HG03135 (cell line): ENCODE results near the gene COG5.

Source experiments
- ATAC-seq: cut with Tn5 transposase; IDR thresholded peaks from one replicate; pipeline ENCODE4 v1.9.1; 2021; ENCODE audit warnings: mild to moderate bottlenecking, moderate library complexity; ENCODE audit not compliant: unreplicated experiment

COG5 gene

DNA sequence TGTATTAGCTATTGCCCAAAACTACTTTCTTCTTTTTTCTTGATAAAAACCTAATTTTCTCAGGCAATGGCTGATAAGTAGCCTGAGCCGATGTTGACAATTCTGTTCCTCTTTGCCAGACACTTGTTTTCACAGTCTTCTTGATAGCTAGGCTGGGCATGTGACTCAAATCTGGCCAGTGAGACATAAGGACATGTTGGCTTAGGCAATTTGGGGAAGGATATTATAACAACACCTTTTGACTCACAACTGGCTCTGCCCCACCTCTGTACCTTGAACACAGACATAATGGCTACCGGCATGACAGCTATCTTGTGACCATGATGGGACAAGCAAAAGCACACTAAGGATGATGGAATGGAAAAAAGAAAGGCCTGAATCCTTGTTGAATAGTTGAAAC is 166.7 kb downstream of the COG5 start:
- ATAC-seq: no peak

DNA sequence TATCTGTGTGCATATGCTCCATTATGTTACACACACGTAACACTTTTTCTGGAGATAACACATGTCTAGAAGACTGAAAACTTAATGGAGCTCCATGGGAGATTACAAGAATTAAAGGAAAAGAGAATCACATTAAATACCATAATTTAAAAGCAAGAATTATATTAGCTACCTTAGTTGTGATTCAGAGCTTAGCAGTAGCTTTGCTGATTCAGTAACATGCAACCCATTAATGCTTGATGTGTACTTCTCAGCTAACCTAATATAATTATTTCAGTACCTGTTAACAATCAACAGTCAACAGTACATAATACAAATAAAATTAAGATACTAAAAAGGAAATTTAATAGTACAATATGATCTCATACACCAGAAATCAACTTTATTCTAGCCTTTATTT is 167.6 kb downstream of the COG5 start:
- ATAC-seq: no peak

DNA sequence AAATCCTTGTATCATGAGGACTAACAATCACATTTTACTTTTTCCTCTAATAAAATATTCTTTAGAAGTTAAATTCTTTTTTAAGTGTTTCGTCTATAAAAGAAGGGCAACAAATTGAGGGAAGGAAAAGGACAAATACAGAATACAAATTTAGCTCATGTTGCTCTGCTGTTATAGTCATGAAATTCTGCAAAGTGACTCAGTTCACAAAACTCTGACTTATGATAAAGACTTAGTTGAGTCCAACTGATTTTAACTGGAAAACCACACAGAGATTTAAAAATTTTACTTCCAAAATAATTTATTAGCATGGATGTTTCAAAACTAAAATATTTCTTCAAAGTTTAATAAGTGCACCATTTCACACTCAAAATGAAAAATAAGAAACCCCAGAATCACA is 168.9 kb downstream of the COG5 start:
- no peak for ATAC-seq

DNA sequence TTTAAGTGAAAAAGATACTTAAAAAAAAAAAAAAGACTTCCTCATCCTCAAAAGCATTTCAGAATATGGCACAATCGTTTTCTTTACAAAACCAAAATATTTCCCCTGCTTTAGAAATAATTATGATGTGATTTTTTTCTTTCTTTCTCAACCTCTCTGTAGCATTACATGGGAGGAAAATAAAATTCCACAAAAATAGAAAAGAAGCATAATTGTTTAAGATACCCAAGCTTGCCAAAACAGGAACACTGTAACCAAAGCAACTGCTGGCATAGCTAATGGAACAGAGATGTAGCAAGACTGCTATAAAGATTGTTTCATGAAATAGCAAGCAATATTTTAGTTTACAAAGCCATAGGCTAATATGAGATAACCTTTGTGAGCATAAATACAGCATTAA is 169.4 kb downstream of the COG5 start:
- no peak for ATAC-seq

DNA sequence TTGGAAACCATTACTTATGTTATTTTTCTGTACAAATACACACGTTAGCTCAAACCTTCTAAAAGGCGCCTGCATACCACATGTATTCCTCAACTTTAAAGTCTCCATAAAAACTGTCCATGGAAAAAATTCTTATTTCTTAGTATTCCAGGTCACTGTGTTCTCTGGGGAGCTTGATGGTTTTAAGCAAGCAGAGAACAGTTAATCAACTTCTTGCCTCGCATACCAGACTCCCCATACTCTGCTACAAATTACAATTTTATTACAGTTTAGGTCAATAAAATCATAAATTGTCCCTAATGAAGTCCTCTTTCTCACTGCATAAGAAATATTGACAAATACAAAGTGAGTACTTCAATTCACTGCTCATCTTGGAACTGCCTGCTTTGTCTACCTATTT is 170.9 kb downstream of the COG5 start:
- no peak for ATAC-seq

DNA sequence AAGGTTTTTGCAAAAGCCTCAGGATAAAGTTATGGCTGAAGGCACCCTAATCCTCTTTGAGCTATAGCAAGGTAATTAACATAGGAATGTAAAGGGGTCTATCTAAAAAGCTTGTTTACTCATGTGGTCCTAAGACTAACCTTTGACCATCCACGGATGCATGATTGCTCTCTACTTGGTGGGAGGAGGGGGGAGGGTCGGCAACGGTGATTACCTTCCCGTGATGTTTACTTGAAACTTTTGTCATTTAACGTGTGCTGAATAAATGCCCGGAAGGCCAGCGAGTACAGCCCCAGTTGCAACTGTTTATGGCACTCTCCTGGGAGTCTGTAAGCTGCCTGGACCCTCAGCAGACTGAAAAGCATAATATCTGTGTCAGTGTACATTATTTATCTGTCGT is 172.8 kb downstream of the COG5 start:
- ATAC-seq: no peak

DNA sequence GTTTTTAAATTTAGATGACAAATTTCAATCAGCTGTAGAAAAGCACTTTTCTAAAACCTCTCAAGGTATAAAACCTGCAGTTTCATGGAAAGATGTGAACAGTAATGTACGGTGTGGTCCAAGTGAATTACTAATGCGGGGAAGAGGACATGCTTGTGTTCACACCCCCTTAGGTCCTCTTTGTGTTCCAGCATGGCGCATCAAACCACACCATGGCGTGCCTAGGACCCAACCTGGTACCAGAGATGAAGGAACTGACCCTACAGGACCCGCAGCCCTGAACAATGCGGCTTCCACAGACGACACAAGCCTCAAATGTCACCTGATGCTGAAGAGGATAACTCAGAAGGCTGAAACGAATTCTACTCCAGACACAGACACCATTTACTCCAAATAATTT is 175.1 kb downstream of the COG5 start:
- ATAC-seq: no peak

DNA sequence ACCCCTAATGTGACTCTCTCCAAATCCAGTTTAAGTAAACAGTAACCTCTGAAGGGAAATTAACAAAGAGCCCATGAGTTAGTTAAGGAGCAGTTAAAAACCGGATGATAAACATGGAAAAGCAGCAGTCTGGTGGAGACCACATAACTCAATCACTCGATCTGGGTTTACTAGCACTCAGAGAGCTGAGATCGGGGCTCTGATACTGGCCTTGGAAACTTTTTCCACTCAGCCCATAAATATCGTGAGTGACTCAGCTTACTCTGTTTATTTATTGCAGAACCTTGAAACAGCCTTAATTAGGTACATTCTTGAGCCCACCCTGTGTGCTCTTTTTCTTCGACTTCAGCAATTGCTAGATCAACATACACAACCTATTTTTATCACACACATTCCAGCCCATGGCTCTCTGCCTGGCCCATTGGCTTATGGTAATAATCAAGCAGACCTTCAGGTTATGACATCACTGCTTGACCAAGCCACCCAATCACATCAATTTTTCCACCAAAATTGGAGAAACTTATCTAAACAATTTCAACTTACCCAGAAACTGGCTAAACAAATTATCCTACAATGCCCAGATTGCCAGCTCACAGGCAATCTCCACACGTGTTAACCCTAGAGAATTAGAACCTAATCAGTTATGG is 176.0 kb downstream of the COG5 start:
- ATAC-seq: no peak

DNA sequence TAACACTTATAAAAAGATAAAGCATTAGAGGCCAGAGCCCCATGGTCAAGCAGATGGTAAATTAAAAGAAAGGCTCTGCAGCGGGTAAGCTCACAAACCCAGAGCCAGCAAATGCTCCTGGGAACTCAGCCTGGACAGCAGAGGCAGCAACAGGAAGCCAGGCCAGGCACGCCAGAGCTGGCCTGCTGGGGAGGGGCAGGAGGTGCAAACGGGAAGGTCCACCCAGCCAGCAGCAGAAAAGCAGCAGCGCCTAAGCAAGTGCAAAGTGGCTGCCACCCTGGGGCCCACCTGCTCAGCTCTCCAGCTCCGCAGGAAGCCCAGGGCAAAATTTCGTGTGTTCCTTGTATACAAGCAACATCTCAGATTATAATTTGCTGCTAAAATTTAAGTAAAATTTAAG is 176.6 kb downstream of the COG5 start:
- ATAC-seq: no peak

DNA sequence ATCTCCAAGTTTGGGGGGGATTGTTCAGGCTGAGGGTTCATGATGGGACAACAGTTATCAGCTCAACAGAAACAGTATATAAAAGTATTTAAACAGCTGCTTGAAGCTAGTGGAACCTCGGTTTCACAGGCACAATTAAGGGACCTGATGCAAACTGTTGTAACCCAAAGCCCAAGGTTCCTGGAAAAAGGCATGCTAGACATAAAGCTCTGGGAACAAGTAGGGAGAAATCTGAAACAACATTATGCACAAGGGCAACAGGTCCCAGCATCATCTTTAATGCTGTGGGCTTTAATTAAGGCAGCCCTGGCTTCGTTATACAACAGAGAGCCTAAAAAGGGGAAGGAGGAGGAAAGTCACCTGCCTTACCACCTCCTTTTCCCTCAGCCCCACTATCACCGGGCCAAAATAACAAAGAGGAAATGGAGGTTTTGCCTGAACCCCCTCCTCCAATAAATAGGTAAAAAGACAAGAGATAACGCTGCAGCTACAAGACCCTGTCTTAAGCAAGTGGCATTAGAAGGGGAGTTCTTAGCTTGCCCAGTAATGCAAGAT is 177.1 kb downstream of the COG5 start:
- ATAC-seq: no peak

DNA sequence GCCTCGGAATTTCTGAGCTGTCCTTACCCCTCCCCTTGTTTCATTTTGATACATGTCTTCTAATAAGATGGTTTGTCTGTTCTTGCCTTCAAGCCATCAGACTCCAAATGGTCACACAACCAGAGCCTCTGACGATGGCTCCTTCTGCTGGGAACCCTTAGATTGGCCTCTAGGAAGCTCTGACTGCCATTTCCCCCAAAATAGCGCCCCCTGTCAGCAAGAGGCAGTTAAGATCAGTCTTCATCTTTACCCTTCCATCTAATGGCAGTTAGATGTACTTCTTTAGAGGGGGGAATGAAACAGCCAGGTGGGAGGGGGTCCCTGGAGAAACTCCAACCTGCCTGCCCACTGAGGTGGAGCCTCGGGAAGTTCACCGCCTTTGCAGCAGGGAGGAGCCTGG is 179.7 kb downstream of the COG5 start:
- ATAC-seq: no peak

DNA sequence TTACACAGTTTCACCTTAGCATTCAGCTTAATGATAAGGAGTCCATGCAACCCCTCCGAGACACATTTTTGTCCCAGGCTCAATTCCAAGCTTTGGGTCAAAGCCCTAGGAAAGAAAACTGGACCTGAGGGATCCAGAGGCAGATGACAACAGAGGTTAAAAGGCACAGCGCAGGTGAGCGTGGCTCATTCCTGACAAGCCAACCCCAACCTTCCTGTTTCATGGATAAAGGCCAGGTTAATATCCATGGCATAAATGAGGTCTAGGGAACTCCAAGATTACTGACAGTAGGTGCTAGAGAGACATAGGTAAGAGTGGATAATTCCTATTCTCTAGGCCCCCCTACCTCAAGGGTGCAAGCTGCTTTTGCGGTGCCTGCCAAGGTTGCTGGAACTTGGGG is 180.5 kb downstream of the COG5 start:
- no peak for ATAC-seq

DNA sequence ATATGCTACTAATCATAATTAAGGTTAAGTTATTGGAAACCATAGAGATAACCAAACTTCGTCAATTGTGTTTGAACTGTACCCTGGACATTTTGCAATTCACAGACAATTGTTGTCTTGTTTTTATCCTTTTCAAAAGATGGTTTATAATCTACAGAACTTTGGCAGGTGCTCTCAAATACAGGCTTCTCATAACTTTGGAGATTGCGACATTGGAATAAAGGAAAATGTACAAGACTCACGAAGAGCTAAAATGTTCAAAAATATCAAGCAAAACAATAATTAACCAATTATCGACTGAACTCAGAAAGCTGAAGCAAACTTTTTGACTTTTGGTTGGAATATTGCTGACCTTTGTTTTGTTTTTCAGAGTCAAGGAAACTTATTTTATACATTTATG is 182.3 kb downstream of the COG5 start:
- ATAC-seq: no peak

DNA sequence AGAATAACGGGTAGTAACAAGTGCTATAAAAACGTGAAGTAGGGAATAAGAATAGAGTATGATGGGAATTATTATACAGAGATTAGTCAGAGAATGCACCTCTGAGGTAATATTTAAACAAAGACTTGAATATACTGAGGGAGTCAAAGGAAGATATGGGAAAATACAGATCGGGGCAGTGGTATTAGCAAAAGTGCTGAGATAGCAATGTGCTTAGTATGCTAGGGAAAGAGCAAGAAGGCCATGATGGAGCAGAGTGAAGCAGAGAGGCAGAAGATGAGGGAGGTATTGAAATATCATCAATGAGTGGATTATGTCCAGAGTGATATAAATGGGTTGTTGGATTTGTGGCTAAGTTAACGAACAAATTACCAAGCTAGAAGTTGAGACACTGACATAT is 190.4 kb downstream of the COG5 start:
- no peak for ATAC-seq

DNA sequence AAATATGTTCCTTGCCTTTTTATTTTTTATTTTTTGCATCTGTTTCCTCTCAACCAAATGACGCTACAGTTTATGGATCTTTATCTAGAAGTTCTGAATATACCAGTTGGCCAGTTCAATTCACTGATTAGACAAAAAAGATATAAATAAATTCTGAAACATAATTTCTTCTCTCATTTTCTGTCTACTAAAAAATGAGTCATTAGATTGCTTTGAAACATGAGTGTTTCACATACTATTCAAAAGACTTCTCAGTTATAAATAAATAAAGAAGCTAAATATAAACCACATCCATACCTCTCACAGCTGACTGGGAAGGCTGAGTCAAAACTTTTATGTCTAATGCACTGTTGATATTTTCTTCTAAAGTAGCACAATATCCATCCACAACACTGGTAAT is 191.4 kb downstream of the COG5 start:
- no peak for ATAC-seq

DNA sequence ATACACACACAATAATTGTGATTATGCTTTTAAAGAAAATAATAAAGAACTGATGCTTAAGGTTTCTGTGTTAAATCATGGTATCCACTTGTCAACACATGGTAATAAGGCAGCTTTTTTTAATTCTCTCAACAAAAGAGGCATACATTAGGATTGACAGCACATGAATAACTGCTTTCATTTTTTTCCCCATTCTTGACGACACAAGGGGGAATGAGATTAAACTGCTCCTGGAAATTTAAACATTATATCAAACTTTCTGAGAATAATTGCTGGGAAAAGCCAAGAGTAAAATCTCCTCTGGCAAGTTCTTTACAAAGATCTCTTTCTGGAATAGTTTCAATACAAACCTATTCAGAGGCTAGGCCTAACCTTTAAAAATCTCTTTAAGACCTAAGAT is 192.9 kb downstream of the COG5 start:
- ATAC-seq: no peak

DNA sequence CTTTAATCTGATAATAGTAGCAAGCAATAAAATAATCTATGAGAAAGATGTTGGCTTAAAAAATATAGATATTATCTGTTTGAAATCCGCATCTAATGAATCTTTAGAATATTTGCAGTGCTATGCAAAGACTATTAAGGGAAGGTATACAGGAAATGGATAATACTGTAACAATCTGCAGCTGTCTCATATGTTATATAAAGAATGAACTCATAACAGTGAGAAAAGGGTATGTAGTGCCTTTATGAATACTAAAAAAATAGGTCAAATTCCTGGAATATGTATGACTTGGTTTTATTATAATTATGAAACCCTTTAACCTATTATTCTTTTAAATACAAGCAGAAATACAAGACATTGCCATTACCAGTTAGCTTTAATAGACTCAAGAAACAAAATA is 198.9 kb downstream of the COG5 start:
- no peak for ATAC-seq

DNA sequence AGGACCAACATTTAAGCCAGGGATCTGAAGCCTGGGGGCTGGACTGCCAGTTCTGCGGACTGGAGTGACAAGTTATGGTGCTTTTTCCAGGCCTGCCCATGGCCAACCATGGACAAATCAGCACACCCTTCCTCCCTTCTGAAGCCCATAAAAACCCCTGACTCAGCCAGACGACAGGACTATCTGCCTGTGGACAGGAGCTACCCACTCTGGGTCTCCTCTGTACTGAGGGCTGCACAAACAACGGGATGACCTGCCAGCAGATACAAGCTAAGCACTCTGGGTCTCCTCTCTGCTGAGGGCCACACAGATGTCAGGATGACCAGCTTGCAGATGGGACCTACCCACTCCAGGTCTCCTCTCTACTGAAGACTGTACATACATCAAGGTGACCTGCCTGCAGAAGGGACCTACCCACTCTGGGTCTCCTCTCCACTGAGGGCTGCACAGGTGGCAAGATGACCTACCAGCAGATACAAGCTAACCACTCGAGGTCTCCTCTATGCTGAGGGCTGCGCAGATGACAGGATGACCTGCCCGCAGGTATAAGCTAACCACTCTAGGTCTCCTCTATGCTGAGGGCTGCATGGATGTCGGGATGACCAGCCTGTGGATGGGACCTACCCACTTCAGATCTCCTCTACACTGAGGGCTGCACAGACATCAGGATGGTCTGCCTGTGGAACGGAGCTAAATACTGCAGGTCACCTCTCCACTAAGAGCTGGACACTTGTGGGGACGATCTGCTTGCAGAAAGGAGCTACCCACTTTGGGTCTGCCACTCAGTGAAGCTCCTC is 204.0 kb downstream of the COG5 start:
- no peak for ATAC-seq

DNA sequence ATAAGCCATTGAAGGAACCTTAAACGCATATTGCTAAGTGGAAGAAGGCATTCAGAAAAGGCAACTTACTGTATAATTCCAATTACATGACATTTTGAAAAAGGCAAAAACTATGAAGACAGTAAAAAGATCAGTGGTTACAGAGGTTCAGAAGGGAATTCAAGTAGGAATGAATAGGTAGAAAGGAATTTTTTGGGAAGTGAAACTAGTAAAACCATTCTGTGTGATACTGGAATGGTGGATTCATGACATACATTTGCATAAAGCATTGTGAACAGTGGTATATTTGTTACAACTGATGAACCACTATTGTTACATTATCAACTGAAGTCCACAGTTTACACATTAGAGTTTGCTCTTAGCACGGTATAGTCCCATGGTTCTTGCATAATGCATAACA is 208.1 kb downstream of the COG5 start:
- no peak for ATAC-seq

DNA sequence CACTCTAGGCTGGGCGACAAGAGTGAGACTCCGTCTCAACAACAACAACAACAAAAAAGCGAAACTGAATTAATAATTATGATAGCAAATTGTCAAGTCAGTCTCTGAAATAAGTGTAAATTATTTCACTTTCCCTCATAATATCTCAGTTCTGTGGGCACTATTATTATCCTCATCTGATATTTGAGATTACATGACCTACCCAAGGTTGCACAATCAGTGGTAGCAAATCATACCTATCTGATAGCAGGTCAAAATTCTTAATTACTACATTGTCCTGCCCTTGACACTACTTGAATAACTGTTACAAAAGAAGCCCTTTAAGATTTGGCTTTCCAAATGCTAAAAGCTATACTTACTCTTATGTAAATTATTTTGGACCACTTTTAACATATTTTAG is 209.1 kb downstream of the COG5 start:
- no peak for ATAC-seq

DNA sequence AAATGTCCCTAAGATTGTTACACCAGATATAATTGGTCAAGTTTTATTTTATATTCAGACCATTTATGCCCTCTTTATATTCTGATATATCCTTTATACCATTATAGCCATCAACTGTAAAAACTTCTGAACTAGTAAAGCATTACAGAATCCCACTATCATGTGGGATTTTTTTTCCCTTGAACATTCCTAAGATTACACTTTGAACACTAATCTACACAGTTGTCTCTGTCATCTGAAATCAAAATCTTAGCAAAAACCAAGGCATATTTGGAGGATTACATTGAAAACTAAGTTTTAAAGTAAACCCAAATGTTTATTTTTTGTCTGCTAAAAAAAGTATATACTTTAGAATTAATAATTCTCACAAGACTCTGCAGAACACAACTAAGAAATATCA is 210.0 kb downstream of the COG5 start:
- no peak for ATAC-seq

DNA sequence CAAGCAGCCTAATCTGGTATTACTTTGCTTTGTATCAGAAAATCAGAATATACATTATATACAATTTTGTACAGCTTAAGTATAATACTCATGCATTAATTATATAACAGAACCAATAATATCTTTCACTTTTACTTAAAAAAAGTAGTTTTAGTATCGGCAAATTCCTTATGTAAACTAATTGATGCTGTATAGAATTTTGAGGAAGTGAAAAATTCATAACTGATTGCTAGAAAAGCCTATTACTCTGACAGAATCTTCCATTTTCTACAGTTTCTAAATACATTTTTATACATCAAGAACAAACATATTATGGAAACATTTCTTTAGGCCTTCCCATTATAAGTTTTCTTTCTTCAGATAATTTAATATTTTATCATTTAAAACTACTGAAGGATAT is 217.8 kb downstream of the COG5 start:
- no peak for ATAC-seq

DNA sequence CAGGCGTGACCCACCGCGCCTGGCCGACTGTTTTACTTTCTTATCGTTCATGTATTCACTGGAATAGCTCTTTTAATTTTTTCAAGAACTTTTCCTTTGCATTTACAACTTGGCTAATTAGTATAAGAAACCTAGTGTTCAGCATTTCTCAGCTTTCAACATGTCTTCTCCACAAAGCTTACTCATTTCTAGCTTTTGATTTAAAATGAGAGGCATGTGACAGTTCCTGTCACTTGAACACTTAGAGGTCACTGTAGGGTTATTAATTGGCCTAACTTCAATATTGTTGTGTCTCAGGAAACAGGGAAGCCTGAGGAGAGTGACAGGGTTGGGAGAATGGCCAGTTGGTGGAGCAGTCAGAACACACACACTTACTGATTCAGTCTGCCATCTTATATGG is 218.9 kb downstream of the COG5 start:
- no peak for ATAC-seq
